ENCODE data around the gene EGLN1. TPM values are rescaled to one million over a fixed set of nuclear protein-coding genes. Genes with fewer than 3 reads are reported as not detected.

Gene EGLN1
- total RNA-seq, 1 donor from 2014 or later = 91.3 TPM

DNA sequence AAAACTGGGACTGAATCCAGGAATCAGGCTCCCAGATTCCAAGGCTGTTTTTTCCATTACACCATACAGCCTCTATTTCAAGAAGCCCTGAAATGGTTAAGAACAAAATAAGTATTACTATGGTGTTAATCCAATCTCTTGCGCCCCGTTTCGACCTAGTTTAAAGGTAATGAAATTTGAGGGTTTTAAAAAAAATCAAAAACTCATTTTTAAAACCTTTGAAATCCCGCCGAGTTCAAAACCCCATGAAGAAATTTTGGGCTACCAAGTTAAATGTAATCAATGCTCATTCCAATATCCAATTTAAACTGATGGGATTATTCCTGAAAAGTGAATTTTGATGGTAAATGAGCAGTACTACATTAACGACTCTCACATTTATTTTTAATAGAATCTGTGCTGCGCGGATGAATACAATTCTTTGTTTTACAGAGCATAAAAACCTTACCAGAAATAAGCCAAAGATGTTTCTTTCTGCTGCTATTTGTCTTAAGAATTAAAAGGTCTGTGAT is 767 bp upstream of the EGLN1 start:
- FAIRE-seq (no peak), DNase-seq (ENCODE audit: low spot score in 2 of 2) (no peak)

DNA sequence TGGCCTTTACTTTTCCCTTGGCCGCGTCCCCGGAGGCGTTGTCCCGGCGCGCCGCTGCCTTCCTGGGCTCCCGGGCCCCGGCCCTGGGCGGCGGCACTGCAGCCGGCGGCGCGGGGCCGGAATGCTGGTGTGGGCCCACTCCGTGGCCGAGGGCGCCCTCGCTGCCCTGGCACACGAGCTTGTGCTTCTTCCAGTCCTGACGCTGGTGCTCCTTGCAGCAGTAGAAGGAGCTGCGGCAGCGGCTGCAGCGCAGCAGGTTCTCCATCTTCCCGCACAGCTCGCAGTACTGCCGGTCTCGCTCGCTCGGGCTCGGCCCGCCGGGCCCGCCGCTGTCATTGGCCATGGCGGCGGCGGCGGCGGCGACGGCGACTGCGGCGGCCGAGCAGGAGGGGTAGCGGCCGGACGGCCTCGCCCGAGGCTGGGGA is 529 bp downstream of the EGLN1 start:
- FAIRE-seq (no peak), DNase-seq (ENCODE audit: low spot score in 2 of 2) (peak; percentile 21 to 46)

DNA sequence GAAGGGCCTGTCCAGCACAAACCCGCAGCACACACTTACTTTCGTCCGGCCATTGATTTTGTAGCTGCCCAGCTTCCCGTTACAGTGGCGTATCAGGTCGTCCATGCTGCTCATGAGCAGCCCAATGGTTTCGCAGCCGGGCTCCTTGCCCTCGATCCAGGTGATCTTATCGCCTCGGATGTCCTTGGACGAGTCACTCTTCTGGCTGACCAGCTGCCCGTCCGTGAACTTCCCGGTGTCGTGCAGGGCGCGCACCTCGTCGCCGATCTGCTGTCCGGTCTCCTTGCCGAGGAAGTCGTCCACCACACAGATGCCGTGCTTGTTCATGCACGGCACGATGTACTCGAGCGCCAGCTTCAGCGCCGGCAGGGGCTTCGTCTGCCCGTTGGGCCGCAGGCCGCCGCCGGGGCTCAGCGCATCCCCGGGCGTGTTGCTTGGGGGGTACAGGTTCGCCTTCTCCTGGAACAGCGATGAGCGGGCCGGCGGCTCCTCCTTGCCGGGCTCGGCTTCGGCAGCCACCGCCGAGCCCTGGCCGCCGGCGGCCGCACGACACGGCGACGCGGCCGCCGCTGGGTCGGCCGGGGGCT is 1.0 kb downstream of the EGLN1 start:
- peak in 1 of 2 donors; percentile 12 for DNase-seq (ENCODE audit: low spot score in 2 of 2)
- no peak for FAIRE-seq

DNA sequence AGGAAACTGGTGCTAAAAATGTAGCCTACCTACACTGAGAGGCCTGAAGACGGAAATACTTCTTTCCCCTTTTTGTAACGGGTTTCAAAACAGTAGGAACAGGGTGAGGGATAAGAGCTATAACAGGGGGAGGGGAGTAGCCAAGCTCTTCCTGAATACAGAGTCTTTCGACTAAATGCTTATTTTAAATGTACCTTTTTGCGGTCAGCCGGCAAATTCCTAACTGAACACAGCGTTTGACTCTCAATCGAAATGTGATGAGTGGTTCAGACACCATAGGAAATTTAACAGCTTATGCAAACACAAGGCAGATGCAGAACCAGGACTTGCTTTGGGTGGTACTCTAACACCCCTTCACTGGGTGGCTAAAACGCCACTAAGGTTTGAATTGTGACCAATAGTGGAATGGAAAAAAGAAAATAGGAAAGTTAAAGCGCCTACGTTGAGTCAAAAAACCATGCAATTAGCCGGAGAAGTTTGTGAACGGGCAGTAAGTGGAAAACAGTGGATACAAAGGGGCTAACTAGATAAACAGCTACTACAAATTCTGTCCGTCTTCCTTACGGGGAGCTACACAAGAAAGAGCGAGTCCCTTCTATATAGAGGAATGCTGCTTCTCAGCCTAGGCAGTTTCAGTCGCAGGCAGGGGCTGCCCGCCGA is 1.7 kb downstream of the EGLN1 start:
- DNase-seq (ENCODE audit: low spot score in 2 of 2) (no peak), FAIRE-seq (no peak)

DNA sequence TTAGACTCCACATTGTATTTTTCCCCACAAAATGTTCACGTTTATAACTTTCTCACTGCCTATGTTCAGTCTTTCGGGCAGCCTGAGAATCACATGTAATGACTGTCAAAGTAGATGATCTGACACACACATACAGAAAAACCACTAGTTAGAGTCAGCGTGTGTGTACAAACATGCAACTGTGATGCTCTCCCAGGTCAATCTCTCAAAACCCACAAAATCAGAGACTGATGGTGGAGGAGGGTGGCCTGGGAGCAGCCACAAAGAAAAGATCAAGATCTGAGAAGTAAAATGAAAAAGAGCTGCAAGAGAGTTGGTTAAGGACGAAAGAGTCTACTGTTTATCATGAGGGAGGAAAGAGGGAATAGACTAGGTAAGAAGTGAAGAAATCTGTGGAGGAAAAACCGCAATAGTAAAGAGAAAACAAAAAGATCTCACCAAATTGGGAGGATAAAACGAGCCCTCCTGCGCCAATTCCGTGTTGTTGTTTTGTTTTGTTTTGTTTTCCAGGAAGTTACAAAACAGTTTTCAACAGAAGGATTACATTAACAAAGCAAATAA is 2.3 kb downstream of the EGLN1 start:
- FAIRE-seq = no peak

DNA sequence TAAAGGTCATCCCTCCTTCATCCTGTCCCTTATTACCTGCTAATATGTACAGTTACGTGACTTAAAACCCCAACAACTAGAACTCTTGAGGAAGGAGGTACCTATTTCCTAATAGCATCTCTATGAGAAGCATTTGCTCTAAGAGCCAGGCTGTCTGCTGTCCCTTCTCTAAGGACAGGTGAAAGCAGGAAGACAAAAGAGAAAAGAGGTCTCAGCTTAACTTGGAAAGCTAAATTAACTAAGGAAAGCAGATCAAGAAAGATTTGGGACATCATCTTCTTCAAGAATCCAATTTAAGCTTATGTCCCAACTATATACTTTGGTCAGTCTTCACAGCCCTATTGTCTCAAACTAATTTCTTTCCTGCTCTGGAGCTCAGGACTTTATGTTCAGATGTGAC is 2.9 kb downstream of the EGLN1 start:
- FAIRE-seq (no peak), DNase-seq (ENCODE audit: low spot score in 2 of 2) (no peak)

More for the DNA sequence above, 2.3 kb downstream of the EGLN1 start:
- DNase-seq (ENCODE audit: low spot score in 2 of 2) = no peak

DNA sequence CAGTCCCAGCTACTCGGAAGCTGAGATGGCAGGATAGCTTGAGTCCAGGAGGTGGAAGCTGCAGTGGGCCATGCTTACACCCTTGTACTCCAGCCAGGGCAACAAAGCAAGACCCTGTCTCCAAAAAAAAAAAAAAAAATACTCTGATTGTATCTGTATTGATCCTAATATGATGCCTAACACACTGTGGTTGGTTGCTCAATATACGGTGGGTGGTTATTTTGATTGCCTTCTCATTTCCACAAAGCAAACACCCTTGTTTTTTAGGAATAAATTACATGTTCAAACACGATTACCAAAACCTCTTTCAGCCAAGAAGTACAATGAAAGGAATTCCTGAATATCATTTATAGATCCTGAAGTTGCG is 3.4 kb downstream of the EGLN1 start:
- DNase-seq (ENCODE audit: low spot score in 2 of 2) = no peak
- FAIRE-seq = no peak

DNA sequence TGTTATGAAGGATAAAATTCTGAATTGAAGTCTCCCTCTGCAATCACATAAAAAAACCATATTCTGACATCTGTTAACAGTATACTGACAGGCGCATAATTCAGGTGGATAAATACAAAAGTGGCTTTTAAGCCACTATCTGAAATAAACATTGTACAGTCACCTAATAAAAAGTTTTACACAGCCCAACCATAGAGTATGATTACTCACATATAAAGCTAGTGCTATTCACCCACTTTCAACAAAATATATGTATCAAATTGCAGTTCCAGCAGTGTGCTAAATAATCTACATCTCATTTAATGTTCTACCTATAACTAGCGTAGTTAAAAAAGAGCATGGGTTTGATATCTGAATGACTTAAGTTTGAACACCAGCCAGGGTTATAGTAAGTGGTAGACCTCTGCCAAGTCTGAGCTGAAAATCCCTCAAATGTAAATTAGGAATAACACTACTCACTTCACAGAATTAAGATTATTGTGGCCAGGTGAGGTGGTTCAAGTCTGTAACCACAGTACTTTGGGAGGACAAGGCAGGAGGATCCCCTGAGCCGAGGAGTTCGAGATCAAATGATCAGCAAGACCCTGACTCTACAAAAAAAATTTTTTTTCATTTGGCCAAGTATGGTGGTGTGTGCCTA is 3.9 kb downstream of the EGLN1 start:
- no peak for DNase-seq (ENCODE audit: low spot score in 2 of 2)

DNA sequence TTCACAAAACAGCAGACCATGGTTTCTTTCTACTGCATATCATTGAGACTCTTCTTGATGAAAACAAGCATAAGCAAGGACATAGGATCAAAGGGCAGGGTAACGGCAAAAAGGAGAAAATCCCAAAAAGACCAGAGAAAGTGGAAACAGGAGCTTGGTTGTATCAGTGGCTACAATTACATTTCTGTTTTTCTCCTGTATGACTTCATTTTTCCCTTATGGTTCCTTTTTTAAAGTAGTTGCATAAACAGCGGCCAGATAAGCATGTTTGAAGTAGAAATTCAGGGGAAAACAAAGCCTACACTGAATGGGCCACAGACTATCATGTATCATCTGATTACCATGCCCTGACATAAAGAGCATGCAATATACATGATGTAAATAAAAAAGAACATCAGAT is 4.6 kb downstream of the EGLN1 start:
- no peak for FAIRE-seq

More for the DNA sequence above, 3.9 kb downstream of the EGLN1 start:
- no peak for FAIRE-seq

DNA sequence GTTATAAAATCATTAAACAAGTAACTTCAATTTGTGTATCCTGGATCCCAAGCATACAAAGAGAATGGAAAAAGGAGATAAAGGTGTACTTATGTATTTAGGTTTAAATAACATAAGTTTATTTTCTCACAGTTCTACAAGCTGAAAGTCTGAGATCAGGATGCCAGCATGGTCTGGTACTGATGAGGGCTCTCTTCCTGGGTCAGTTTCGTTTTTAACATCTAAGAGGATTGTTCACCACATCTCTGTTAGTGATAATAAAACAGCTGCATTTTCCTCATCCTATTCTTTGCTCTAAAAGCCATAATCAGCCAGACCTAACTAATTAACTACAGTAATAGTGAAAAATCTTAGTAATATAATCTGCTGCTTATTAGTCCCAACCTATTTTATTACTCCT is 5.2 kb downstream of the EGLN1 start:
- FAIRE-seq (no peak), DNase-seq (ENCODE audit: low spot score in 2 of 2) (no peak)

More for the DNA sequence above, 4.6 kb downstream of the EGLN1 start:
- no peak for DNase-seq (ENCODE audit: low spot score in 2 of 2)

DNA sequence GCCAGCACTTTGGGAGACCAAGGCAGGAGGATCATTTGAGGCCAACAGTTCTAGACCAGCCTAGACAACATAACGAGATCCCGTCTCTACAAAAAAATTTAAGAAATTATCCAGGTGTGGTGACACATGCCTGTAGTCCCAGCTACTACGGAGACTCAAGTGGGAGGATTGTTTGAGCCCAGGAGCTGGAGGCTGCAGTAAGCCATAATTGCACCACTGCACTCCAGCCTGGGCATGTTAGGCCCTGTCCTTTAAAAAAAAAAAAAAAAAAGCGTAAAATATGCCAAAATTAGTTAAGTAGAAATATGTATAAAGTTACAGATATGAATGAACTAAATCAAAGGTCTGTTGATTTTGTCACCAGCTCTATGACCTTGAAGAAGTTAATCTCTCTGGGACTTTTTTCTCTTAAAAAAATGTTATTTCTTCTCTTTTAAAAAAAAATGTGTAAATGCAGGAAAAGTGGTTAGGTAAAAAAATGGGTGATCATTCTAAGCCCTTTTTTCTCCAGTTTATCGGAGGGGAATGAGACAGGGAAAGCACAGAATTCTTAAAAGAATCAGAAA is 7.0 kb downstream of the EGLN1 start:
- FAIRE-seq = no peak
- no peak for DNase-seq (ENCODE audit: low spot score in 2 of 2)

DNA sequence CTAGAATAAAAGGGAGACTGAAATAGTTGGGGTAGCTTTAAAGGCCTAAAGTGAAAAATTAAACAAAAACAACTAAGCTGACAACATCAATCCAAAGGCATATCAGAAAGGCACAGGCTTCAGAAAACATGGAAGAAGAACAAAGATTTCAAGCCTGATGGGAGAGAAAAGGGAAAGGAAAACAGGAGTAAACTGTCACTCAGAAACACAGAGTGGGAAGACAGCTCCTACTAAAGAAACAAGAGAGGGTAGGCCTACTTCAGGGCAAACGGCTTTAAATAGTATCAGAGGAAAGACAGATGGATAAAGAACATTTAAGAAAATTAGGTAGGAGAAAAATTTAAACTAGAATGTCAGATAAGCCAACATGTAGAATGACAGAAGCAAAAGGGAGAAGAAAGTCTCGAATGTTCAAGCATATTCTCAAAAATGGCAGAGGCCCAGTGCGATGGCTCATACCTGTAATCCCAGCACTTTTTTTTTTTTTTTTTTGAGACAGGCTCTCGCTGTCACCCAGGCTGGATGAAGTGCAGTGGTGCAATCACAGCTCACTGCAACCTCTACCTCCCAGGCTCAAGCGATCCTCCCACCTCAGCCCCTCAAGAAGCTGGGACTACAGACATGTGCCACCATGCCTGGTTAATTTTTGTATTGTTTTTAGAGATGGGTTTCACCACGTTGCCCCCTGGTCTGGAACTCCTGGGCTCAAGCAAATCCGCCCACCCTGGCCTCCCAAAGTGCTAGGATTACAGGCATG is 7.6 kb downstream of the EGLN1 start:
- no peak for DNase-seq (ENCODE audit: low spot score in 2 of 2)

DNA sequence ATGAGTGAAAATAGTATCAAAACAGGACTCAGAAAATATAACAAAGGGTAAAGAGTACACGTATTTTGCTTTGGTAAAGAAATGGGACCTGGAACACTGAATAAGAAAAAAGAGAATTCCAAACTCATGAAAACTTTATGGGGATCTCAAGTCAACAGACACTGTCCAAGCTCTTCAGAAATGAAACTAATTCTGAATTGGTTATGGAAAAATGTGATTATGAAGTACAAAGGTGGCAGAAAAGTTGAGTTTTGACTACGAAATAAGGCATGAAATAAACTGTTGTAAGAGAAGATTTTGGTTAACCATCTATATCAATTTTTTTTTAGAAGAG is 8.4 kb downstream of the EGLN1 start:
- FAIRE-seq = no peak
- DNase-seq (ENCODE audit: low spot score in 2 of 2) = no peak

More for the DNA sequence above, 7.6 kb downstream of the EGLN1 start:
- FAIRE-seq = no peak

DNA sequence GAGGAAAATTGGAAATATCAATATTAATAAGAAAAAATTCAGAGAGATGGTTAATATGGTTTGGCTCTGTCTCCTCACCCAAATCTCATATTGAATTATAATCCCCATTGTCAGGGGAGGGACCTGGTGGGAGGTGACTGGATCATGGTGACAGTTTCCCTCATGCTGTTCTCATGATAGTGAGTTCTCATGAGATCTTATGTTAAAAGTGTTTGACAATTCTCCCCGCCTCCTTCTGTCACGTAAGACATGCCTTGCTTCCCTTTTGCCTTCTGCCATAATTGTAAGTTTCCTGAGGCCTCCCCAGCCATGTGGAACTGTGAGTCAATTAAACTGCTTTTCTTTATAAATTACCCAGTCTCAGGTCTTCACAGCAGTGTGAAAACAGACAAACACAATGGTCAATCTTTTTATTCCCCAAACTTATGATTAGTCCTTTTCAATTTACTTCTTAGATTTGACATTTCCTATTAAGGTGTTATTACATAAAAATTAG is 11.0 kb downstream of the EGLN1 start:
- DNase-seq (ENCODE audit: low spot score in 2 of 2) (no peak), FAIRE-seq (no peak)

DNA sequence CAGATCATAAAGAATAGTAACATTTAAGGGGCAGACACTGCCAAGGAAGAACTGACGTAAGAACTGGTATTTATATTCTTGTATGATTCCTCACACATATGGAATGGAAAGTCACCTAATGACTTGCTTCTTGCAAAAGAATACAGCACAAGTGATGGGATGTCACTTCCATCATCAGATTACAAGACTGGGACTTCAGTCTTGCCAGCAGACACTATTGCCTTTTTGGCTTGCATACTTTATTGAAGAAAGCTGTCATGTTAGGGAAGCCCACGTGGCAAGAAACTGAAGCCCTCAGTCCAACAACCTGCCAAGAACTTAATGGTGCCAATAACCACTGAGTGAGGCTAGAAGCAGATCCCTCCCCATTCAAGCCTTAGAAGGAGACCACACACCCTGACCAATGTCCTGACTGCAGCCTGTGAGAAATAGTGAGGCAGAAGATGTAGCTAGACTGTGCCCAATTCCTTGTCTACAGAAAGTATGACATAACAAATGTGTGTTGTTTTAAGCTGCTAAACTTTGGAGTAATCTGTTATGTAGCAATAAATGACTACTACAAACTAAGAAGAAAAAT is 12.0 kb downstream of the EGLN1 start:
- FAIRE-seq (no peak), DNase-seq (ENCODE audit: low spot score in 2 of 2) (no peak)

DNA sequence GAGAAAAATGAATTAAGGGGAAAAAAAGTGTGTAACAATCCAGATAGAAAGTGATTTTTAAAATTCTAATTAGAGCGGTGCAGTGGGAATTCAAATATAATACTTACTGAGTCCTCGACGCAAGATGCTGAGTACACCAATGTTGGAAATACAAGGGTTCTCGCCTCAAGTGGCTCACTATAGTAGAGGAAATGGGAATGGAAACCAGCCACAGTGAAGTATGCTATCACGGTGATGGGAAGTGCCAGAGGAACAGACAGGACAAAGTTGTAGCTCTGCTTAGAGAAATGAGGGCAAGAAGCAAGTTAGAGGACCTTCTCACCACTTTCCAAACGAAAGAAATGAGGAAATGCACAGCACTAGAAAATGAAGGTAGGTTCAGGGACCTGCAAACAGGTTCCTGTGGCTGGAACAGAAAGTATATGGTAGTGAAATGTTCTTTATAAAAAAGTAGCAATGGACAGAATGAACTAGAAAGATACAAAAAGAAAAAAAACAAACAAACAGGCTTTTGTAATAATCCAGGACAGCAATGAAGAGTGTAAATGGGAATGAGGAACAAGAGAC is 13.5 kb downstream of the EGLN1 start:
- FAIRE-seq (no peak), DNase-seq (ENCODE audit: low spot score in 2 of 2) (no peak)

DNA sequence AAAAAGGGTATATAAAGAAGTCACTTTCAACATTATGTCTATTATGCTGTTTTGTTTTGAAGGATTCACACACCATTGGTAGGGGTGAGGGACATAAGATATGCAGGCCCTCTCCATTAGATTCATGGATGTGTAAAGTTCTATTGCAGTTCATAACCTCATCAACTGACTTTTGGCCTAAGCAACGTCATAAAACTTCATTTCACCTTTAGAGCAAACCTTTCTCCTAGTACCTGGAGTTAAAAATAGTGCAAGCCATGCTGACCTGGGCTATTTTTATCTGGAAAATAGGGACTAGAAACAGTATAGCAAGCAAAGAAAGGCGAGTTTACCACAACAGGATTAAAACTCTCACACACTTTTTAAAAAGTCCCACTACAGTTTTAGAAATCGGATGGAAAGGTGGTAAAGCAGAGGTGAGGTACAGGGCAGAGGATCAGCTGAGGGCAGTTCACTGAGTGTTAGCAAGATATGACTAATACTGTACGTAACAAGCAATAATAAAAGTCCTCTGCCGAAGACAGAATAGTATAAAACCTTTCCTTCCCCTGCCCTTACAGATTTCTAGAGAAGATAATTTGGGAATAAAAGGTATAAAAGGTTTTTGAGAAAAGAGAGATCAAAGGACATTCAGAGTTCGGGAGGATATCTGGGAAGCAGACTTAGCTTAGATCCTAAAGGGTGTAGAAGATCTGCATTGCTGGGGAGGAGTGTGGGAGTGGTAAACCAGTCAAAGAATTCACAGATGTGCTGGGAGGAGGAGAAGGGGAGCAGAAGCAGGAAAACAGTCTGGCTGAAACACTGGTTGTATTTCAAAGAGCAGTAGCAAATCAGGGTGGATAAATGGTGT is 14.3 kb downstream of the EGLN1 start:
- DNase-seq (ENCODE audit: low spot score in 2 of 2) = no peak
- FAIRE-seq = no peak

DNA sequence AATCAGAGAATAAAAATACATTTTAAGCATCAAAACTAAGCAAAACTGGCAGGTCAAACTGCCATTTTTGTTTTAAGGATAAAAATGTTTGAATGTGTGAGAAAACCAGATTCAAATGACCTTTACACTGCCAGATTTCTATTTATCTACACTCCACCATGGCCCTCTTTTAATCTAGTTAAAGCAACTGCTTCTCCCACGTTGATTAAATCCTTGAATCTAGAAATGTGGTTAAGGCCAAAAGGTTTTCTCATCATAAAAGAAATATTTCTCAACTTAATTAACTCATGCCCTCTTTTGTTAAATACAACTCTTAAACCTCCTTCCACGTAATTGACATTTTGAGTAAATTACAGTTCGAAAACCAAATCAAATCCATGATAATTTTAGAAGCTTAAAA is 15.0 kb downstream of the EGLN1 start:
- FAIRE-seq (no peak), DNase-seq (ENCODE audit: low spot score in 2 of 2) (no peak)

DNA sequence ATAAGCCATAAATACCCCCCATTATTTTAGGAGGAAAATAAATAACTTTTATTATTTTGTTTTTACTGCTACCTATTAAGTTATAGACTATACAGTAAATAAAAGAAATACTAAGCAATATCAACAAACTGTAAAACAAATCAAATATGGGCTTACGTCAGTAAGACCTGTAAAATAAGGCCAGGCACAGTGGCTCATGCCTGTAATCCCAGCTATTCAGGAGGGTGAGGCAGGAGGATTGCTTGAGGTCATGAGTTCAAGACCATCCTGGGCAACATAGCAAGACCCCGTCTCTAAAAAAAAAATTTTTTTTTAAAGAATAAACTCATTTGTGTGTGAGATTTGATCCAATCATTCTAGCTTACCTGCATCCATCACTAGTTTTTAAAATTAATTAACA is 17.8 kb downstream of the EGLN1 start:
- DNase-seq (ENCODE audit: low spot score in 2 of 2) = no peak
- no peak for FAIRE-seq

Data from frontal cortex (tissue), 4 donors.